Measurements from ENCODE around the gene MKNK1.

DNA sequence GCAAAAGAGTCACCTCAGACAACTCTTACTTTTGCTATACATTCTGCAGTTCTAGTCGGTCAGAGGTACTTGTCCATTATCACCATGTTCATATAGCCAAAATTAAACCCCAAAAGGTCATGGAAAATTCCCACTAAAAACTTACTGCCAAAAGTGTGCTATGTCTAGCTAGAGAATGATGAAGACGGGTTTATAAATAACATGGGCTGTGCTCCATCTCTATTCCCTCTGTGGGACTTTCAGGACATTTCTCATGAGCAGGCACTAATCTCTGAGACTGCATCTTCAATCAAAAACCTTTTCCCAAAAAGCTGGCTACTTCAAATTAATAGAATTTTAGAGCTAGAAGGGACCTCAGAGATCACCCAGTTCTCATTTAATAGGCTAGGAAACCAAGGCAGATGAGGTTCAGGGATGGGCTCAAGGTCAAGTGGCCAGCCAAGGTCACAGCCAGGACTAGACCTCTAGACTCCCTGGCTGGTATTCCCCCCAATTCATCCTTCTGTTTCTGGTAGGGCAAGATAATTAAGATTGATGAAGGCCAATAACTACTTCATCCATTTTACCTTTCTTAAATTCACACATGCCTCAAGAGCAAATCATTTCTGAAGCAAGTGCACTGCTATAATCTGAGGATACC lies 33.5 kb upstream of the MKNK1 start:
- TF ChIP-seq RFX5 (IDR thresholded peaks at IDR 0.05; ENCODE audit: low read length) = no peak
- no peak for TF ChIP-seq POLR2AphosphoS5 (IDR thresholded peaks at IDR 0.05; ENCODE audit: low read depth, low read length)

Data from SK-N-SH (cell line).